Activated CD8-positive, alpha-beta memory T cell treated with anti-CD3 and anti-CD28 coated beads, Interleukin-2, amount 50 U/mL, for 24 hours (primary cell): ENCODE data around the gene RPS8.
"Not testable (repeated sequence)": the region's sequence is repeated elsewhere in the genome, so short reads cannot be mapped to it uniquely, and the experiment has no call there.

ENCODE experiments used
- DNase-seq: peaks from one replicate; pipeline ENCODE4 v3.0.0-alpha.2; 2020; ENCODE audit errors: extremely low read depth

RPS8 gene

DNA sequence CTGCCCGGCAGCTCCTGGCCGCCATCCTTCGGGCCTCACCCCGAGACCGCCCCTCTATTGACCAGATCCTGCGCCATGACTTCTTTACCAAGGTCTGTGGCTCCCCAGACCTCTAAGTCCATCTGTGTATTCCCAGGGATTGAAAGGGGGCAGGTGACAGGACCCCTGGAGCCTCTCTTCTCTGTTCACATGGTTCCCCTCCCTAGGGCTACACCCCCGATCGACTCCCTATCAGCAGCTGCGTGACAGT is 27.6 kb downstream of the RPS8 start:
- DNase-seq: no peak

- no peak for DNase-seq
Measured at GRCh38 chr1:44803312-44804095, 28.2 kb downstream of the RPS8 start.

DNA sequence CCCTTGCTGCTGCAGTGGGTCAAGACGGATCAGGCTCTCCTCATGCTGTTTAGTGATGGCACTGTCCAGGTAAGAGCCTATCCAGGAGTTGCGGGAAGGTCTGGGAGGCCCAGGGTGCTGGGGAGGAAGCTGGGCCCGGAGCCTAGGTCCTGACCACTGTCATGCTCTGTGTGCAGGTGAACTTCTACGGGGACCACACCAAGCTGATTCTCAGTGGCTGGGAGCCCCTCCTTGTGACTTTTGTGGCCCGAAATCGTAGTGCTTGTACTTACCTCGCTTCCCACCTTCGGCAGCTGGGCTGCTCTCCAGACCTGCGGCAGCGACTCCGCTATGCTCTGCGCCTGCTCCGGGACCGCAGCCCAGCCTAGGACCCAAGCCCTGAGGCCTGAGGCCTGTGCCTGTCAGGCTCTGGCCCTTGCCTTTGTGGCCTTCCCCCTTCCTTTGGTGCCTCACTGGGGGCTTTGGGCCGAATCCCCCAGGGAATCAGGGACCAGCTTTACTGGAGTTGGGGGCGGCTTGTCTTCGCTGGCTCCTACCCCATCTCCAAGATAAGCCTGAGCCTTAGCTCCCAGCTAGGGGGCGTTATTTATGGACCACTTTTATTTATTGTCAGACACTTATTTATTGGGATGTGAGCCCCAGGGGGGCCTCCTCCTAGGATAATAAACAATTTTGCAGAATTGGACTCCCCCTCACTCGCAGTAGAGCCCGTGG is 30.1 kb downstream of the RPS8 start:
- no peak for DNase-seq

DNA sequence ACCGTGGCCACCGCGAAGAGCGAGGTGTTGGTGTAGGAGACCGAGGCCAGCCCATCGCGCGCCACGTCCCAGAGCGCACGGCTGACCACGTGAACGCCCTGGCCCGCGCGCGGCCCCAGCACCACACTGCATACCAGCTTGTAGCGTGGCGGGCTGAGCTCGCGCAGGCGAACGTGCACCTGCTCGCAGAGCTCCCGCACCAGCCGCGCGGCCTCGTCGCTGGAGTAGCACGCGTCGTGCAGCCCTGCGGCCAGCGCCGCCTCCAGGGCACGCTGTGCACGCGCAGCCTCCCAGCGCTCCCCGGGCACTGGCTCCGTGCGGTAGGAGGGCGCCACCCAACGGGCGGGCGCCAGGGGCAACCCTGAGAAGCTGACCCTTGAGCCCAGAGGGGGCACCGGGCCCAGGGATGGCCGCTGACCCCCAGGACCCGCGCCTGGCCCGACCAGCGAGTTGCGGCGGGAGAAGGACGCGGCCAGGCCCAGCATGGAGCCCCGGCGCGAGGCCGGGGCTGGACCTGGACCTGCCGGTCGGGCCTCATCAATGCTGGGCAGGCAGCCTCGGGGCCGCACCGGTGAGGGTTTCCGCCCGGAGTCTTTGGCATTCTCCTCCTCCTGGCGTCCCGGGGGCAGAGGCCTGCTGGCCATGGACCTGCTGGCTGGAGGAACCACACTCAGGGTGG is 30.8 kb downstream of the RPS8 start:
- DNase-seq: no peak

DNA sequence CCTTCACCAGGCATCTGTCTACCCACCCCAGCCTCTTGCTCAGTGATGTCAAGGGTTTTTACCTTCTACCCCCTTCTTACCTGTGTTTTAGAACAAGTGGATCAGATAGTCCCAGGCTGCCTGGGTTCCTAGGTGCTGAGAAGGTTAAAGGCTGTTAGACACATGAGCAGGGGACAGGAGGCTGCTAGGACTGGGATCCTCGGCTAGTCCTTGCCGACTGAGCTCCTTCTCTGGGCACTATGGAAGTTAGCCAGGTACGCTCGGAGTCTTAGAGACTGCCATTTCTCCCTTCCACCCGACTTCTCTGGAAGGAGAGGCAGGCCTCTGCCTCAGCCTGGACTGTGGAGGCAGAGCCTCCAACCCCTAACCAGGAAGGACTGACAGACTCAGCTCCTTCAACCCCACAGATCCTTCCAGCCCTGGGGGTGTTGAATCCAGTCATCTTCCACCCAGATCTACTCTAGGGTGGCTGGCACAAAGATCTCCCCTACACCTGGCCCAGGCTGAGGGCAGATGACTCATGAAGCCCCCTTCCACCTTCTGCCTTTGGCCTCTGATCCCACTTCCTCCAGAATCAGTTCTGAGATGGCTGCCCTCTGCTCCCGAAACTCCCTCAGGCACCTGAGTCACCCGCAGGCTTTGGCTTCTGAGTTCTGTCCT is 31.5 kb downstream of the RPS8 start, which contains the start of gene DYNLT4:
TSS of gene DYNLT4 (minus strand) at position 648 of the 660 bp plus-strand sequence. CDS start 683 bp downstream, outside the sequence.
- no peak for DNase-seq

DNA sequence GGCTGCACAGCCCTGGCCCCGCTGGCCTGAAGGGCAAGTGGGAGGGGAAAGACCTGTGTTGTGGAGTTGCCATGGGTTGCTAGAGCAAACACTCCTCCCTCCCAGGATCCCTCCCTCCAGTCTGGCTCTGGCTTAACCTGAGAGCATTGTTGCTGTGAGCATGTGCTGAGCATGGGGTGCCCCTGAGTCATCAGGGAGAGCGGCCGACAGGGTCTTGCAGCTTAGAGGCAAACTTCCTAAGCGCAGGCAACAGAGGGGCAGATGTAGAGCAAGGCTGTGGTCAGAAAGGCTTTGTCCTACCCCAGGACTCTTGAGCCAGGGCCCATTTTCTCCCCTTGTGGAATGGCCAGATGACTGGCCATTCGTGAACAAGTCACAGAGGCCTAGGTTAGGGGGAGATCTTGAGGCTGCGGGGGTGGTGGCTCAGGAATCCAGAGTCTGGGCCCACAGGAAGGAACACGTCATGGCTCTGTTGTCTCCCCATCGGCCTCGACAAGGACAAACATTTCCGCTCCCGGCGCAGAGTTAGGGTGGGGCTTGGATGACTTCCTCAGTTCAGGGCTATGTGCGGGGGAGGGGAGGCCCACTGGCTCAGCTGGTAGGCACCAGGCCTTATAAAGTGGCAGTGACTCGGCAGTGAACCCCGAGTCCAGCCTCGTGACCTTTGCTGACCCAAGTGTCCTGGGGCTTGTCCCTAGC is 32.2 kb downstream of the RPS8 start:
- DNase-seq: peak; percentile 79

DNA sequence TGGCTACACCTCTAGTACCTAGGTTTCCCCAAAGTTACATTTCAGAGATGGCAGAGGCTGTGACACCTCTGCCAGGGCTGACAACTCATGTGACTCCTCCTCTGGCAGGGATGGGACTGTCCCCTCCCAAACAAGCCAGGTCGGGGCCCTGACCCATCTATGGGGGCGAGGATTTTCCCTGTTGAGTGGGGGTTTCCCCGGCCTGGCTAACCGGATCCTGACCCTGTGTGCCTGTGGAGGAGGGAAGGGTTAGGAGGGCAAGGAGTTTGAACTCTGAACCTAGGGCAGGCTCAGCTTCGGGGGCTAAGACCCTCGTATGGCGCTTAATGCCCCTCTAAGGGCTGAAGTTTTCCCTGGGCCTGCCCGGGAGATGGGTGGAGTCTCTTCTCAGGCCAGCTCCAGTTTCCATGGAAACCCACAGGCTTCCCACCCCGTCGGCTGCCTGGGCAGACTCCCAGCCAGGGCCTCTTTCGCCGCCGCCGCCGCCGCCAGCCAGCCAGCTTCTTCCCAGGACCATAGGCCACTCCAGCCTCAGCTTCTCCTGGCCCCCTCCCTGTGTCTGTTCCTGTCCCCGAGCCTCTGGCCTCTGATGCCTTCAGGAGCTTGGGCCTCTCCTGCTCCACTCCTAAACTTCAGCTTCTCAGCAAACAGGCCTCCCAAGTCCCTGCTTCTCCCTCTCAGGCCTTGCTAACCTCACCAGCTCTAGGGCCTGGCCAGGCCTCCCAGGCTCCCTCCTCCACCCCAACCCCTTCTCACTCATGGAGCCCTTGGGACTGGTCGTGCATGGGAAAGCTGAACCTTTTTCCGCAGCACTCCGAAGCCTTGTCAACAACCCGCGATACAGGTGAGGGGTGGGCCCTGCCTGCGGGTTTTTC is 33.0 kb downstream of the RPS8 start, which contains the start of gene BTBD19:
TSS of gene BTBD19 (plus strand) at position 461 of the 875 bp plus-strand sequence. CDS start at position 759, 298 bp downstream.
- DNase-seq: no peak

GRCh38 chr1:44808938-44809917 is 33.9 kb downstream of the RPS8 start:
- peak; percentile 82 for DNase-seq

- DNase-seq: no peak
Measured at GRCh38 chr1:44810101-44810761, 34.9 kb downstream of the RPS8 start.

DNA sequence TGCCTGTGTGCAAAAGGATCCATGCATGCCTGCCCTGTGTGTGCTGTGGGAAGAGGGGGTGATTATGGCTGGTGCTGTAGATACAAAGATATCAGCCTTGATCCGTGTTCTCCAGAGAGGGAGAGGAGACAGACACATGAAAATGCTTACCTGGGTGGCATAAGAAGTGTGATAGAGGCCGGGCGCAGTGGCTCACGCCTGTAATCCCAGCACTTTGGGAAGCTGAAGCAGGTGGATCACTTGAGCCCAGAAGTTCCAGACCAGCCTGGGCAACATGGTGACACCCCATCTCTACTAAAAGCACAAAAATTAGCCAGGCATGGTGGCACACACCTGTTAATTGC is 35.4 kb downstream of the RPS8 start:
- not testable (repeated sequence) for DNase-seq

DNA sequence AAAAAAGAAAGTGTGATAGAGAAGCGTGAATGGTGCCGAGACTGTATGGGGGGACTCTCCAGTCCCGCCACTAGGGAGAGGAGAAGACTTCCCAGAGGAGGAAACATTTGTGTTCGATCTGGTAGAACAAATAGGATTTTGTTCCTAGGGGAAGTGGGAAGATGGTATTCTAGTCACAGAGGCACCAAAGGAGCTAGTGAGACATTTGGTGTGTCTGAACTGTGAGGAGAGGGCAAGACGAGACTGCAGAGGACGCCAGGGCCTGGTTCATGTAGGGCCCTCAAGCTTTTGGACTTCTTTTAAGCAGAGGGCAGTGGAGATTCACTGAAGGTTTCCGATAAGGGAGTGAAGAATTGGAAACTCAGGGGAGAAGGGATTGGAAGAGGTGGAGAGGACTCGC is 35.9 kb downstream of the RPS8 start:
- no peak for DNase-seq

DNA sequence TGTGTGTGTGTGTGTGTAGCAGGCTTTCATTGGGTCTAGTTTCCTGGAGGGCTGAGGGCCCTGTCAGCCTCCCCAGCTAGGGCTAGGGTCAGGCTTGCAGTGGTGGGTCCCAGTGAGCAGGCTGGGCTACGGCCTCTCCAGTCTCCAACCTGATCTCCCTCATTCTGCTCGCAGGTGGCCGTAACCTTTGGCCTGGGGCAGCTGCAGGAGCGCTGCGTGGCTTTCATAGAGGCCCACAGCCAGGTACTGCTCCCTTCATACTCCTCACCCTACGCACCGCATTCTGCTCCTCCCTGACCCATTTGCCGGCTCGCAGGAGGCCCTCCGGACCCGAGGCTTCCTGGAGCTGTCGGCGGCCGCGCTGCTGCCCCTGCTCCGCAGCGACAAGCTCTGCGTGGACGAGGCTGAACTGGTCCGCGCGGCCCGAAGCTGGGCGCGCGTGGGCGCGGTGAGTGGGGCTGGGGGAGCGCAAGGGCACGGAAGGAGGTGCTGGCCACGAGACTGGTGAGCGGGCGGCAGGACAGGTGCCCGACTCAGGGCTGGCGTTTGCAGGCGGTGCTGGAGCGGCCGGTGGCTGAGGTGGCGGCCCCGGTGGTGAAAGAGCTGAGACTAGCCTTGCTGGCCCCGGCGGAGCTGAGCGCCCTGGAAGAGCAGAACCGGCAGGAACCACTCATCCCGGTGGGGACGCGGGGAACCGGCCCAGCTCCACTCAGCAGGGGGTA is 37.6 kb downstream of the RPS8 start:
- no peak for DNase-seq

- DNase-seq: not testable (repeated sequence)
Measured at GRCh38 chr1:44815926-44816325, 40.6 kb downstream of the RPS8 start.

DNA sequence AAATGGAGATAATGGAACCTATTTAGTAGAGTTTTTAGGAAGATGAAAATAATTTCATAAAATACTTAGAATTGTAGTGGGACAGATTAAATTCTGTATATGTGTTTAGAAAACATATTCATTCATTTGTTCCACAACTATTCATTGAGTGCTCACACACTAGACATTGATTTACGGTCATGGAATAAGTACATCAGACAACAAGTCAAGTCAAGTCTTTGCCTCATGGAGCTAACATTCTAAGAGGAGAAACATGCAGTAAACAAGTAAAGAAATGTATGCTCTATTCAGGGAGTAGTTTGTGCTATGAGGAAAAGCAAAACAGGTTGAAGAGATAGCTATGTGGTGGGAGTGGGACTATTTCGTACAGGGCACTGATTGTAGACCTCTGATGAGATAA is 42.0 kb downstream of the RPS8 start:
- DNase-seq: no peak

GRCh38 chr1:44817771-44818495 is 42.6 kb downstream of the RPS8 start:
- no peak for DNase-seq

- no peak for DNase-seq
Measured at GRCh38 chr1:44819196-44819607, 43.9 kb downstream of the RPS8 start.

DNA sequence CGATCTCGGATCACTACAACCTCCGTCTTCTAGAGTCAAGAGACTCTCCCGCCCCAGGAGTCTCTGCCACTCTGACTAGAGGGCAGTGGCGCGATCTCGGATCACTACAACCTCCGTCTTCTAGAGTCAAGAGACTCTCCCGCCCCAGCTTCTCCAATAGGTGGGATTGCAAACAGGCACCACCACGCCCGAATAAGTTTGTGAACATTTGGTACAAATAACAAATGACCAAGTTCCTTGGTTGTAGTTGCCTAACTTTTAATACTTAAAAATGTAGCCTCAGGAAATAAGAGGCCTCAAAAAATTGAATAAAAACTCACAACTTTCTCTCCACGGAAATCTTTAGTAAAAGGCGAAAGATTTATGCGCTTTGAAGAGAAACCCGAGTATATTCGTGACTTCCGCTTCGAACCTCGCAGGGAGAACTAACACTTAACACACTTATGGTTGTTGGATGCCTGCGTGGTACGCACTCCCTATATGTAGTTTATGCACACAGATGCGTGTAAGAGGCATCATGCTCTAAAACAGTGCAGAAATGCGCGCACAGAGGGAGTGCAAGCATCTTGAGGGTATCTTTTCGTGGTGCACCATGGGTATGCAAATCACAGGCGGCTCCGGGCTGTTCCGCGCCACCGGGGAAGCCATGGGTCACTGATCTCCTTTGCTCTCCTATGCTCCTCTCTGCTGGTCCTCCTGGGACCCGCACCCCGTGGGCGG is 44.4 kb downstream of the RPS8 start:
- peak; percentile 81 for DNase-seq
